ENCODE measurements around the gene SIN3A. TPM values are rescaled to one million over a fixed set of nuclear protein-coding genes. Genes with fewer than 3 reads are reported as not detected.

The SIN3A gene
- total and polyA plus RNA-seq, 2 experiments from 2014 or later = 24.3 to 73.0 TPM

DNA sequence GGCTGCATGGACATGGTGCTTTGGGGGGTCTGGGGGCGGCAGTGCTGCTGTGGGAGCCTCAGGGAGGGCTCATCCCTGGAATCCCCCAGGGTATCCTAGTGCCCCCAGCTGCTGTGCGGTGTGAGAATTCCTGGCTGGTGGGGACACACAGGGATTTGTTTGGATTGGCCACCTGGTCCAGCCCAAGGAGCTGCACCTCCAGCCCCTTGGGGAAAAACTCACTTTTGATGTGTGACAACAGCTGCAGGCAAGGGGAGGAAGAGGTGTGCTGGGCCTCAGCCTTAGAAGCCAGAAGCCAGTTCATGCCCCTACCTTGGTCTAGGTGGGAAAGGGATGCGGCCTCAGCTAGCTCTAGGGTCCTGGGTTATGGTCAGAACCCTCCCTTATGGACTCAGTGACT lies 124.0 kb downstream of the SIN3A start:
- TF ChIP-seq ZNF331 (CRISPR knock-in tag; IDR thresholded peaks at IDR 0.05; ENCODE audit: low read depth) = no peak

DNA sequence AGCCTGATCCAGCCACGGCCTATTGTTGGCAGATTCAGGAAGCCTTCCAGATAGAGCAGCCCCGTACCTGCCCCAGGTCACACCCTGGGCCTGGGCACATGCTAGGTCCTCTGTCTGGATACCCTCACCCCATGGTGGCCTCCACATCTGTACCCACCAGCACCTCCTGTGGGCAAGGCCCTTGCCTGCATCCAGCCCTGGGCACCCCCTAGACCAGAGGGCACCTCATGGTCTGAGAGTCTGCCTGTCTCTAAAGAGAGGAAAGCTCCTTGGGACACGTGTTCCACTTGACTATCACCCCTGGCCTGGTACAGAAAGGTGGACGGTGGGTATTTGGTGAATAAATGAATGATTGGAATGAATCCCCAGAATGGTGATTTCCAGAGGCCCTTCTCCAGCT lies 124.5 kb downstream of the SIN3A start:
- H3K4me2 ChIP-seq = no peak overlapping the region
- no peaks in the 10 kb centered on the region for H3K36me3 ChIP-seq (ENCODE audit: insufficient read depth)
- DNase-seq (ENCODE audit: low spot score) (peak; percentile 17), ATAC-seq (peak; percentile 64)
- H4K20me1 ChIP-seq (replicated peaks; ENCODE audit: insufficient read depth) = no peaks in the 10 kb centered on the region
- no peak for TF ChIP-seq EZH2phosphoT487 (IDR thresholded peaks at IDR 0.05; ENCODE audit: unreplicated experiment)
- peak; percentile 19 to 38; a peak in 3 of 4 replicates for TF ChIP-seq CTCF (conservative IDR thresholded peaks at IDR 0.05; ENCODE audit: low read depth in 2 of 2)
- Mint-ChIP-seq H3K27ac (no peak overlapping the region), H3K36me3 (ENCODE audit: low read depth) (no peaks in the 10 kb centered on the region; the same call in 2 of the 3 replicates), H3K9me3 (no peaks in the 10 kb centered on the region), H3K4me1 (no peaks in the 10 kb centered on the region), H3K27me3 (ENCODE audit: insufficient read depth, low read depth, poor library complexity) (peaks cover 4% of the 10 kb centered on the region), H3K4me3 (no peak overlapping the region)
- no peaks in the 10 kb centered on the region for H3K9me2 ChIP-seq (ENCODE audit: insufficient read depth)
- no peaks in the 10 kb centered on the region for H3K27me3 ChIP-seq (ENCODE audit: insufficient read depth)
- no peaks in the 10 kb centered on the region for H3K79me2 ChIP-seq (replicated peaks; ENCODE audit: insufficient read depth)
- H3K4me3 ChIP-seq = no peak overlapping the region
- no peaks in the 10 kb centered on the region for H3K4me1 ChIP-seq (ENCODE audit: insufficient read depth)
- no peak overlapping the region for H2AFZ ChIP-seq
- H3K27ac ChIP-seq (ENCODE audit: low read depth) = no peak overlapping the region
- no peaks in the 10 kb centered on the region for H3F3A ChIP-seq (replicated peaks; ENCODE audit: low read depth)

More for the DNA sequence above, 124.0 kb downstream of the SIN3A start:
- no peak overlapping the region for H3K4me3 Mint-ChIP-seq
- H3K4me3 ChIP-seq = no peak overlapping the region
- H3K36me3 Mint-ChIP-seq (ENCODE audit: low read depth) = no peaks in the 10 kb centered on the region; the same call in 2 of the 3 replicates
- H3K9me2 ChIP-seq (ENCODE audit: insufficient read depth) = no peaks in the 10 kb centered on the region
- no peaks in the 10 kb centered on the region for H4K20me1 ChIP-seq (replicated peaks; ENCODE audit: insufficient read depth)
- no peak for ATAC-seq
- H3K27ac Mint-ChIP-seq = no peak overlapping the region
- H3K4me1 ChIP-seq (ENCODE audit: insufficient read depth) = no peaks in the 10 kb centered on the region
- H3K27me3 ChIP-seq (ENCODE audit: insufficient read depth) = no peaks in the 10 kb centered on the region
- H3F3A ChIP-seq (replicated peaks; ENCODE audit: low read depth) = no peaks in the 10 kb centered on the region
- H2AFZ ChIP-seq = no peak overlapping the region
- peaks cover 3% of the 10 kb centered on the region for H3K27me3 Mint-ChIP-seq (ENCODE audit: insufficient read depth, low read depth, poor library complexity)
- no peaks in the 10 kb centered on the region for H3K36me3 ChIP-seq (ENCODE audit: insufficient read depth)
- no peaks in the 10 kb centered on the region for H3K79me2 ChIP-seq (replicated peaks; ENCODE audit: insufficient read depth)
- H3K4me2 ChIP-seq = no peak overlapping the region
- DNase-seq (ENCODE audit: low spot score) = no peak
- no peaks in the 10 kb centered on the region for H3K9me3 Mint-ChIP-seq
- no peaks in the 10 kb centered on the region for H3K4me1 Mint-ChIP-seq
- no peak overlapping the region for H3K27ac ChIP-seq (ENCODE audit: low read depth)

- H3K27me3 Mint-ChIP-seq (ENCODE audit: insufficient read depth, low read depth, poor library complexity) = peaks cover 9% of the 10 kb centered on the region
- Histone ChIP-seq H2AFZ (no peak overlapping the region), H3F3A (replicated peaks; ENCODE audit: low read depth) (no peaks in the 10 kb centered on the region), H3K79me2 (replicated peaks; ENCODE audit: insufficient read depth) (no peaks in the 10 kb centered on the region), H3K27me3 (ENCODE audit: insufficient read depth) (no peaks in the 10 kb centered on the region), H3K27ac (ENCODE audit: low read depth) (no peak overlapping the region), H3K9me2 (ENCODE audit: insufficient read depth) (no peaks in the 10 kb centered on the region), H3K4me2 (no peak overlapping the region), H4K20me1 (replicated peaks; ENCODE audit: insufficient read depth) (no peaks in the 10 kb centered on the region), H3K4me3 (no peak overlapping the region), H3K36me3 (ENCODE audit: insufficient read depth) (no peaks in the 10 kb centered on the region), H3K4me1 (ENCODE audit: insufficient read depth) (no peaks in the 10 kb centered on the region)
- peaks cover 4% of the 10 kb centered on the region; the same call in 1 of the 3 replicates for H3K9me3 Mint-ChIP-seq
- no peak overlapping the region for H3K27ac Mint-ChIP-seq
- H3K36me3 Mint-ChIP-seq (ENCODE audit: low read depth) = no peaks in the 10 kb centered on the region; the same call in 2 of the 3 replicates
- H3K4me1 Mint-ChIP-seq = no peaks in the 10 kb centered on the region
- H3K4me3 Mint-ChIP-seq = no peak overlapping the region
- no peak for ATAC-seq
- no peak for DNase-seq (ENCODE audit: low spot score)
- TF ChIP-seq STAT1 (IDR thresholded peaks at IDR 0.05; ENCODE audit: unreplicated experiment) (no peak), CREB1 (CRISPR knock-in tag; IDR thresholded peaks at IDR 0.05; ENCODE audit: low read depth) (no peak), REST (IDR thresholded peaks at IDR 0.05; ENCODE audit: unreplicated experiment) (no peak)
Observed at GRCh38 chr15:75325922-75326321, 125.6 kb downstream of the SIN3A start.

All from GM23338 (cell line).